ENCODE measurements around the gene CTNND1. TPM values are rescaled to one million over a fixed set of nuclear protein-coding genes. Genes with fewer than 3 reads are reported as not detected.

Gene CTNND1
- total and polyA plus RNA-seq, 12 donors, result 28.9 to 85.6 (median 64.4) TPM

DNA sequence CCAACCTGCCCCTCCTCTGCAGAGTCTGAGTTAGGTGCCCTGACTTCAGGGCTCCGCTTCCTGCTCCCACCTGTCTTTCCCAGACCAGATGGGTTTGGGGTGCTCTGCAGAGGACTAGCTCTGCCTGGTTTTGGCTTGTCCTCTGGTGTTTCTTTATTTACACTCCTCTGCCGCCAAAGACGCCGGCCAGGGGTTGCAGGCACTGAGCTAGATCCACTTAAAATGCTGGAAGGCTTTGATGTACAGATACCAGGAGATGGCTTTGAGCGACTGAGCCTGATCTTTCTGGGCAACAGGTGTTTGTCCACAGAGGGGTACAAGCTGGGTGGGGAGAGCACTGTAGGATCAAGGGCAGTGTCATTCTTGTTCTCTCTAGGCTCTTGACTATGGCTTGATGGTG, 16.4 kb upstream of the CTNND1 start:
- no peak for DNase-seq
- TF ChIP-seq, protein P1, sequence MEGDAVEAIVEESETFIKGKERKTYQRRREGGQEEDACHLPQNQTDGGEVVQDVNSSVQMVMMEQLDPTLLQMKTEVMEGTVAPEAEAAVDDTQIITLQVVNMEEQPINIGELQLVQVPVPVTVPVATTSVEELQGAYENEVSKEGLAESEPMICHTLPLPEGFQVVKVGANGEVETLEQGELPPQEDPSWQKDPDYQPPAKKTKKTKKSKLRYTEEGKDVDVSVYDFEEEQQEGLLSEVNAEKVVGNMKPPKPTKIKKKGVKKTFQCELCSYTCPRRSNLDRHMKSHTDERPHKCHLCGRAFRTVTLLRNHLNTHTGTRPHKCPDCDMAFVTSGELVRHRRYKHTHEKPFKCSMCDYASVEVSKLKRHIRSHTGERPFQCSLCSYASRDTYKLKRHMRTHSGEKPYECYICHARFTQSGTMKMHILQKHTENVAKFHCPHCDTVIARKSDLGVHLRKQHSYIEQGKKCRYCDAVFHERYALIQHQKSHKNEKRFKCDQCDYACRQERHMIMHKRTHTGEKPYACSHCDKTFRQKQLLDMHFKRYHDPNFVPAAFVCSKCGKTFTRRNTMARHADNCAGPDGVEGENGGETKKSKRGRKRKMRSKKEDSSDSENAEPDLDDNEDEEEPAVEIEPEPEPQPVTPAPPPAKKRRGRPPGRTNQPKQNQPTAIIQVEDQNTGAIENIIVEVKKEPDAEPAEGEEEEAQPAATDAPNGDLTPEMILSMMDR (IDR thresholded peaks at IDR 0.05), result no peak
- H3K27me3 ChIP-seq, result no peaks in the 10 kb centered on the region
- peaks cover 0 to 75% (median 20%) of the 10 kb centered on the region in 9 donors for H3K36me3 ChIP-seq
- intact Hi-C loops (cut with DNase I), result loop anchor here in 2 of 10 donors (10.0 kb wide), 2 partner anchors 60 to 770 kb away; no protein-coding TSS in a partner anchor
- H3K9me3 ChIP-seq, result no peaks in the 10 kb centered on the region
- H3K4me3 ChIP-seq, result no peak overlapping the region
- 51 to 78% methylated on average over 5 of the region's 5 CpGs for WGBS, 2 donors
- H3K27ac ChIP-seq, result no peak overlapping the region
- ATAC-seq, result no peak
- peaks cover 2 to 28% (median 22%) of the 10 kb centered on the region in 9 donors for H3K4me1 ChIP-seq

DNA sequence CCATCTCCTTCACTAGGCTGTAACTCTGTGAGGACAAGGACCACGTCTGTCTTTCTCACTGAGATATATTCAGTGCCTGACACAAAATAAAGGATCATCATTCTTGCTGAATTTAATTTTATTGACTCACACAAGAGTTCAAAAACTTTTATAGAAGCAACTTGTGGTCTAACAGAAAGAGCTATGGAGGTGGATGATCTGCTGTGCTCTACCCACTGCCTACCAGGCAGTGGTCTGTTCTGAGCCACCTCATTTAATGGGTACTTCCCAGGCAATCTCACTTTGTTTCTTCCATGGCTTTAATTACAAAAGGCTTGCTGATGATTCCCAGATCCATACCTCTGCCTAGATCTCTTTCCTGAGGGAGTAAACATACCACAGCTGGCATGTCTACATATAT, 14.7 kb upstream of the CTNND1 start:
- no peak for ATAC-seq
- no peaks in the 10 kb centered on the region for H3K27me3 ChIP-seq
- intact Hi-C loops (cut with DNase I), result loop anchor here in 2 of 10 donors (10.0 kb wide), 2 partner anchors 58 to 768 kb away; no protein-coding TSS in a partner anchor
- H3K4me1 ChIP-seq, result peaks cover 2 to 25% (median 19%) of the 10 kb centered on the region in 9 donors
- H3K4me3 ChIP-seq, result no peak overlapping the region
- no peak overlapping the region for H3K27ac ChIP-seq
- TF ChIP-seq, protein P1 (IDR thresholded peaks at IDR 0.05), result no peak
- no peaks in the 10 kb centered on the region for H3K9me3 ChIP-seq
- no peak for DNase-seq
- WGBS, 2 donors, result 70 to 88% methylated on average over 1 of the region's 1 CpG
- H3K36me3 ChIP-seq, result peaks cover 0 to 73% (median 20%) of the 10 kb centered on the region in 9 donors

GRCh38 chr11:57751176-57751575, 10.4 kb upstream of the CTNND1 start:
- ATAC-seq (no peak), DNase-seq (no peak)
- intact Hi-C loops (cut with DNase I), result loop anchor here in 5 of 10 donors (2.0 to 10.0 kb wide), 4 partner anchors 50 to 766 kb away; no protein-coding TSS in a partner anchor
- H3K9me3 ChIP-seq, result no peaks in the 10 kb centered on the region
- H3K36me3 ChIP-seq, result peaks cover 0 to 36% (median 0%) of the 10 kb centered on the region in 9 donors
- H3K4me3 ChIP-seq, result no peak overlapping the region
- H3K4me1 ChIP-seq, result peaks cover 0 to 10% (median 6%) of the 10 kb centered on the region in 9 donors
- H3K27me3 ChIP-seq, result no peaks in the 10 kb centered on the region
- TF ChIP-seq, protein P1 (IDR thresholded peaks at IDR 0.05), result no peak
- H3K27ac ChIP-seq, result peak overlapping the region in 3 of 10 donors; percentile 54 to 61 (median 56)

DNA sequence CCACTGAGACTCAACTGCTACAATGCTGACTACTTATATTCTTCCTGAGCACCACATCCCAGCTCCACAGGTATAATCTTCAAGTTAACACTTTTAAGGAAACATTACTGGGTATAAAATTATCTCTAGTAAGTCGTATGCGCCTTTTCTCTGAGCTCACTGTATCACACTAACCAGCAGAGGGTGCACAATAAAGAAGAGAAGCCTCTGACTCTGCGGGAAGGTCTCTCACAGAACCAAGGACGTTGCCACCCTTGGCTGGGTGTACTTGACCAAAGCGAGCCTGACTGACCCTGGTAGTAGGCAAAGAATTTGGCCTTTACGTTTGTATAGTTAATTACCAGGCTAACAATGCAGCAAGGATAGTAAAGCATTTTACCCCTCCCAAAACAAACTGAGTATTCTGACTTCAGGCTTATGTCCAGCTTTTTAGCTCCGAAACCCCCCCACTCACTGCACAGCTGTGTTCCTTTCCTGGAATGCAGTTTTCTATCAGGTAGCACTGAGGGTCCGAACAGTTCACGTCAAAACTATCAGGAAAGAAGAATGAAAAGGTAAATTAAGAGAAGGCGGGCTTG, 9.8 kb upstream of the CTNND1 start, which contains the start of gene BTBD18:
BTBD18 (minus strand) TSS at position 144 of the 578 bp plus-strand sequence. CDS start 631 bp downstream, outside the sequence.
- H3K36me3 ChIP-seq, result peaks cover 0 to 31% (median 0%) of the 10 kb centered on the region in 9 donors
- peak in 1 of 2 donors; percentile 23 for DNase-seq
- no peaks in the 10 kb centered on the region for H3K9me3 ChIP-seq
- H3K27ac ChIP-seq, result peak within 1 kb of the TSS in 4 of 10 donors; percentile 7 to 61 (median 55)
- TF ChIP-seq, protein P1 (IDR thresholded peaks at IDR 0.05), result peak; percentile 29 to 65 (median 59)
- 47 to 49% methylated on average over 10 of the region's 10 CpGs for WGBS, 2 donors
- H3K4me1 ChIP-seq, result peaks cover 0 to 10% (median 6%) of the 10 kb centered on the region in 9 donors
- no peak within 1 kb of the TSS for H3K4me3 ChIP-seq
- ATAC-seq, result peak; percentile 61 to 89 (median 85)
- H3K27me3 ChIP-seq, result no peaks in the 10 kb centered on the region
- intact Hi-C loops (cut with DNase I), result loop anchor here in 6 of 10 donors (2.0 to 10.0 kb wide), 4 partner anchors 49 to 766 kb away; no protein-coding TSS in a partner anchor

Data from heart right ventricle (tissue), 16 donors.